Measurements from ENCODE around the gene TNFRSF25.

TNFRSF25 gene

DNA sequence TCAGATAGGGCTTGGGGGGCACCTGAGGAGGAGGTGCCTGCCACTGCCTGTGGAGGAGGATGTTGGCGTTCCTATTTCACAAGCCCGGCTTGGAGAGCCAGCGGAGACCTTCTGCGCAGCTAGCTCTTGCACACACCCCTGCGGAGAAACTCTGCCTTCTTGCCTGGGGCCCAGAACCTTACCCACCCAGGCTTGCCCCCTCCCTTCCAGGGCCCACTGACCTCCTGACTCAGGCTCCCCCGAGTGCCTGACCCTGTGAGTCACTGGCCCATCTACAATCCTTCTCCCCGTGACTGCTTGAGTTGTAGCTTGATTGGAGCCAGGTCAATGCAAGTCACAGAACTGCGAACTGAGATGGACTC, 49.7 kb downstream of the TNFRSF25 start:
- DNase-seq (ENCODE audit: low spot score) = no peak

- DNase-seq (ENCODE audit: low spot score) = no peak
Observed at GRCh38 chr1:6414881-6415626, 50.9 kb downstream of the TNFRSF25 start.

- DNase-seq (ENCODE audit: low spot score) = no peak
Observed at GRCh38 chr1:6414443-6414844, 51.5 kb downstream of the TNFRSF25 start.

DNA sequence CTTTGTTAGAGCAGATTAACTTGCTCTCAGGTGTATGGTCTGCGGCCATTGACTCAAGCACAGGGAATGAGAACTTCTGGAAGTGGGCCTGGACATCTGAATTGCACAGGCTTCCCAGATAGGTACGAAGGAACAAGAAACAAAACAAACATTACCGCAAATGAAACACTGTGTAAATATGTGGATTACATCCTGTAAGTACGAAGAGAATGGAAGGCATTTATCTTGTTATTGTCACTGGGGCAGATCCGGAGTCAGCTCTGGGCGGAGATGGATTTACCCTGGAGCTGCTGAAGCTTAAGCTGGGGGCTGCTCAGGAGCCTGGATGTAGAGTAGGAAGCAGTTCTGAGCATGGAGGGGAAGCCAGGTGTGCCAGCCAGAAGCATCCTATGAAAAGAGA, 53.1 kb downstream of the TNFRSF25 start:
- DNase-seq (ENCODE audit: low spot score) = no peak
